ENCODE data around the gene SOS1.

DNA sequence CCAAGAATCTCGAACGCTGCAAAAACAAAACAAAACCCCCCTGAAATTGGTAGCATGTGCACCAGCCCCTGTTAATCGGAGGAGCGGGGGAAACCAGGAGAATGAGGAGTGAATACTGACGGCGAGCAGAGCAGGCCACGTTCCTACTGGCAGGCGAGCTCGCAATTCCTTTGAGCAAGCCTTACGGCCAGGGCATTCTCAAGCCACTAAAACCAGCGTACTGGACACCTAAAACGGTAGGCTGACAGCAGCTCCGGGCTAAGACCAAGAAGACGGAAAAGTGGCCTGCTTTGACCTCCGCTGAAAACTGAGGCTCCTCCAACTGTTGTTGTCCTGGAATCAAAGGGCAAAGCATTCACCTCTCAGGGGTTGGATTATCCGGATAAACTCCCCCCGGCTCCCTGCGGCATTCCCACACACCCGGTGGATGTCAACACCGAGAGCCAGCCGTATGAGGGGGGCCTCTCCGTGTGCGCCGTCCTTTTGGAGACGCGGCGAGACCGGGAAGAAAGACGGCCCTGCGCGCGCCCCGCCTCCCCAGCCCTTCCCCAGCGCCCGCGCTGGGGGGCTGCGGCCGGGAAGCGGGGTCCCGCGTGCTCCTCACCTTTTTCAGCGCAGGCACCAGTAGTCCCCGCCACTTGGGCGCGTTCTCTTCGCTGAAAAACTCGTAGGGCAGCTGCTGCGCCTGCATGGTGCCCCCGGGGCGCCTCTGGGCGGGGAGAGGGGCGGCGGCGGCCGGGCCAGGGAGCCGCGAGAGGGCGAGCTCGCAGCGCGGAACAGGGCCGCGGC lies 925 bp downstream of the SOS1 start:
- TF ChIP-seq POLR2AphosphoS5 (IDR thresholded peaks at IDR 0.05; ENCODE audit: low read depth, low read length) (no peak), SPI1 (IDR thresholded peaks at IDR 0.05; ENCODE audit: low read depth, low read length) (no peak)
